Keratinocyte (primary cell): ENCODE measurements around the gene ANO9. TPM values are rescaled to one million over a fixed set of nuclear protein-coding genes. Genes with fewer than 3 reads are reported as not detected.

Experiments
- DNase-seq: peaks from one replicate; pipeline ENCODE4 v3.0.0-alpha.2; 2011; ENCODE audit warnings: low read depth, missing footprints, low spot score
- FAIRE-seq: peaks from 2 replicates; lab custom pipeline; 2011; peaks lifted over from hg19 to GRCh38; lab: Jason Lieb, UNC
- H2AFZ ChIP-seq: 2 replicates; pipeline ENCODE4 v1.6.0; 2012; ENCODE audit warnings: low read length, control low read depth, inconsistent platforms; ENCODE audit not compliant: control insufficient read depth
- H3K27ac ChIP-seq: 2 replicates; pipeline ENCODE4 v1.5.1; 2011; ENCODE audit warnings: low read length; ENCODE audit not compliant: control insufficient read depth, insufficient read depth
- H3K27me3 ChIP-seq: 3 replicates; pipeline ENCODE4 v1.6.0; 2011; ENCODE audit warnings: low read length; ENCODE audit not compliant: control insufficient read depth, insufficient read depth; ENCODE audit errors: extremely low read depth
- H3K36me3 ChIP-seq, 2 experiments: 2 replicates in 1 of 2; 3 replicates in 1 of 2; pipeline ENCODE4 v1.5.1; 2011; ENCODE audit warnings: low read length in 2 of 2, mild to moderate bottlenecking in 1 of 2; ENCODE audit not compliant: control insufficient read depth in 2 of 2, insufficient read depth in 2 of 2; ENCODE audit errors: extremely low read depth in 1 of 2
- H3K4me1 ChIP-seq: 3 replicates; pipeline ENCODE4 v1.5.1; 2011; ENCODE audit warnings: low read length; ENCODE audit not compliant: control insufficient read depth, insufficient read depth; ENCODE audit errors: extremely low read depth
- H3K4me2 ChIP-seq: 3 replicates; pipeline ENCODE4 v1.6.0; 2011; ENCODE audit warnings: low read depth, low read length; ENCODE audit not compliant: control insufficient read depth, insufficient read depth; ENCODE audit errors: extremely low read depth
- H3K4me3 ChIP-seq, 3 experiments: fragments of 200-600 bp in 1 of 3; sonication (generic) in 1 of 3; 2 replicates in 2 of 3; 3 replicates in 1 of 3; pipeline ENCODE4 v1.5.1; 2011 to 2016; ENCODE audit warnings: low read length in 3 of 3, mild to moderate bottlenecking in 3 of 3, control low read depth in 2 of 3, inconsistent platforms in 1 of 3, low read depth in 1 of 3, mixed read lengths in 1 of 3, mixed run types in 1 of 3, moderate library complexity in 1 of 3; ENCODE audit not compliant: control insufficient read depth in 2 of 3, insufficient read depth in 2 of 3; ENCODE audit errors: extremely low read depth in 1 of 3
- H3K79me2 ChIP-seq: 2 replicates; pipeline ENCODE4 v1.6.0; 2012; ENCODE audit warnings: low read length; ENCODE audit not compliant: control insufficient read depth, insufficient read depth
- H3K9ac ChIP-seq: 3 replicates; pipeline ENCODE4 v1.6.0; 2011; ENCODE audit warnings: low read length; ENCODE audit not compliant: control insufficient read depth, insufficient read depth; ENCODE audit errors: extremely low read depth
- H3K9me1 ChIP-seq: 3 replicates; pipeline ENCODE4 v1.6.0; 2011; ENCODE audit warnings: low read length; ENCODE audit not compliant: control insufficient read depth, insufficient read depth; ENCODE audit errors: extremely low read depth
- H3K9me3 ChIP-seq: 2 replicates; pipeline ENCODE4 v1.5.1; 2012; ENCODE audit warnings: low read depth, low read length; ENCODE audit not compliant: control insufficient read depth
- H4K20me1 ChIP-seq: 3 replicates; pipeline ENCODE4 v1.6.0; 2011; ENCODE audit warnings: low read length; ENCODE audit not compliant: control insufficient read depth, insufficient read depth; ENCODE audit errors: extremely low read depth
- EZH2 ChIP-seq: IDR thresholded peaks from one replicate; pipeline ENCODE4 v1.6.1; 2012; ENCODE audit warnings: inconsistent platforms, mild to moderate bottlenecking, low read length, moderate library complexity
- dilution Hi-C: fragments of 300-500 bp; cut with MboI; formaldehyde crosslinking; loops from one replicate; pipeline ENCODE4 v1.7.0; 2020; ENCODE audit warnings: low sequenced_read_pairs; ENCODE audit not compliant: extremely low pct_ligation_motif_present
- polyA plus RNA-seq, 5 experiments: library from polyadenylated mRNA; depleted of rRNA in 3 of 5; stranded (reverse) in 3 of 5; stranded (forward) in 1 of 5; unstranded in 1 of 5; fragments of >200 nt; gene quantifications; 1 replicate in 1 of 5; 2 replicates in 3 of 5; 3 replicates in 1 of 5; pipeline versions ENCODE4 v1.2.1 to v1.2.3, GENCODE V29; 2011 to 2012; ENCODE audit warnings: missing spikeins in 2 of 5, low read depth in 1 of 5, low replicate concordance in 1 of 5
- TF ChIP-seq, protein P1 (sequence below), 3 experiments: IDR thresholded peaks in 1 of 3; conservative IDR thresholded peaks in 1 of 3; optimal IDR thresholded peaks in 1 of 3; 2 replicates in 2 of 3; 3 replicates in 1 of 3; pipeline versions ENCODE3 to v1.5.1; 2011; ENCODE audit warnings: low read length in 3 of 3, mild to moderate bottlenecking in 3 of 3, moderate library complexity in 2 of 3, control low read depth in 1 of 3, inconsistent platforms in 1 of 3; ENCODE audit not compliant: insufficient read depth in 2 of 3; ENCODE audit errors: extremely low read depth in 1 of 3

Gene ANO9
- polyA plus RNA-seq, 1 donor (not counting 4 experiments of a cell fraction or from before 2014, with no cell fraction given): 16.1 TPM

DNA sequence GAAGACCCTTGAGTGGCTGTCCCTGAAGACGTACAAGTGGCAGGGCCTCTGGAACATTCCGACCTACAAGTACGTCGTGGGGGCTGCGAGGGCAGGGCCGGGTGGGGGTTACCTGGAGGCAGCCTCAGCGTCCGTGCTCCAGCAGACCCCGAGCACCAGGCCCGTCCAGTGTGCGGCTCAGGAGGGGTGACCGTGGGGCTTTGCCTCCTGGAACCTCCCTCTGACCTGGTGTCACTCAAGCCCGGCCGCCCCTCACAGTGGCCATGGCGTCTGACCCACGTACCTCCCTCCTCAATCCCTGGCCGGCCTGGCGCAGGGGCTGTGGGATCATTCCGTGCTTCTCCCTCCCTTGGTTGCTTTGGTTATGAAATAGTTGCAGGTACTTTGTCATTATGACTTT, 46.8 kb upstream of the ANO9 start:
- Histone ChIP-seq H3K9me3 (no peaks in the 10 kb centered on the region), H2AFZ (no peak overlapping the region), H3K4me3 (no peak overlapping the region), H3K36me3 (peaks cover 8 to 14% of the 10 kb centered on the region in 2 experiments), H4K20me1 (peaks cover 2% of the 10 kb centered on the region), H3K27ac (no peak overlapping the region), H3K4me2 (no peak overlapping the region), H3K9ac (no peak overlapping the region), H3K79me2 (peaks cover 12% of the 10 kb centered on the region), H3K4me1 (no peaks in the 10 kb centered on the region), H3K9me1 (no peaks in the 10 kb centered on the region), H3K27me3 (no peaks in the 10 kb centered on the region)
- TF ChIP-seq EZH2: no peak
- TF ChIP-seq, protein P1, sequence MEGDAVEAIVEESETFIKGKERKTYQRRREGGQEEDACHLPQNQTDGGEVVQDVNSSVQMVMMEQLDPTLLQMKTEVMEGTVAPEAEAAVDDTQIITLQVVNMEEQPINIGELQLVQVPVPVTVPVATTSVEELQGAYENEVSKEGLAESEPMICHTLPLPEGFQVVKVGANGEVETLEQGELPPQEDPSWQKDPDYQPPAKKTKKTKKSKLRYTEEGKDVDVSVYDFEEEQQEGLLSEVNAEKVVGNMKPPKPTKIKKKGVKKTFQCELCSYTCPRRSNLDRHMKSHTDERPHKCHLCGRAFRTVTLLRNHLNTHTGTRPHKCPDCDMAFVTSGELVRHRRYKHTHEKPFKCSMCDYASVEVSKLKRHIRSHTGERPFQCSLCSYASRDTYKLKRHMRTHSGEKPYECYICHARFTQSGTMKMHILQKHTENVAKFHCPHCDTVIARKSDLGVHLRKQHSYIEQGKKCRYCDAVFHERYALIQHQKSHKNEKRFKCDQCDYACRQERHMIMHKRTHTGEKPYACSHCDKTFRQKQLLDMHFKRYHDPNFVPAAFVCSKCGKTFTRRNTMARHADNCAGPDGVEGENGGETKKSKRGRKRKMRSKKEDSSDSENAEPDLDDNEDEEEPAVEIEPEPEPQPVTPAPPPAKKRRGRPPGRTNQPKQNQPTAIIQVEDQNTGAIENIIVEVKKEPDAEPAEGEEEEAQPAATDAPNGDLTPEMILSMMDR (optimal IDR thresholded peaks at IDR 0.05 in 1 of 3, IDR thresholded peaks at IDR 0.05 in 1 of 3, conservative IDR thresholded peaks at IDR 0.05 in 1 of 3; ENCODE audit: extremely low read depth in 1 of 3, insufficient read depth in 2 of 3, low read length in 3 of 3): no peak
- DNase-seq (no peak), FAIRE-seq (no peak)
- dilution Hi-C loops: no loop called here

- Histone ChIP-seq H3K9ac (no peak overlapping the region), H3K9me1 (no peaks in the 10 kb centered on the region), H3K79me2 (peaks cover 12% of the 10 kb centered on the region), H3K27ac (no peak overlapping the region), H3K4me3 (no peak overlapping the region), H3K36me3 (peaks cover 8 to 14% of the 10 kb centered on the region in 2 experiments), H2AFZ (no peak overlapping the region), H3K27me3 (no peaks in the 10 kb centered on the region), H4K20me1 (peaks cover 2% of the 10 kb centered on the region), H3K9me3 (no peaks in the 10 kb centered on the region), H3K4me1 (no peaks in the 10 kb centered on the region), H3K4me2 (no peak overlapping the region)
- dilution Hi-C loops: no loop called here
- FAIRE-seq: no peak
- no peak for TF ChIP-seq EZH2
- TF ChIP-seq, protein P1 (optimal IDR thresholded peaks at IDR 0.05 in 1 of 3, IDR thresholded peaks at IDR 0.05 in 1 of 3, conservative IDR thresholded peaks at IDR 0.05 in 1 of 3; ENCODE audit: extremely low read depth in 1 of 3, insufficient read depth in 2 of 3, low read length in 3 of 3): no peak
- DNase-seq: no peak
Measured at GRCh38 chr11:488062-488461, 46.3 kb upstream of the ANO9 start.
